ENCODE measurements around the gene PRSS58.

Gene PRSS58

DNA sequence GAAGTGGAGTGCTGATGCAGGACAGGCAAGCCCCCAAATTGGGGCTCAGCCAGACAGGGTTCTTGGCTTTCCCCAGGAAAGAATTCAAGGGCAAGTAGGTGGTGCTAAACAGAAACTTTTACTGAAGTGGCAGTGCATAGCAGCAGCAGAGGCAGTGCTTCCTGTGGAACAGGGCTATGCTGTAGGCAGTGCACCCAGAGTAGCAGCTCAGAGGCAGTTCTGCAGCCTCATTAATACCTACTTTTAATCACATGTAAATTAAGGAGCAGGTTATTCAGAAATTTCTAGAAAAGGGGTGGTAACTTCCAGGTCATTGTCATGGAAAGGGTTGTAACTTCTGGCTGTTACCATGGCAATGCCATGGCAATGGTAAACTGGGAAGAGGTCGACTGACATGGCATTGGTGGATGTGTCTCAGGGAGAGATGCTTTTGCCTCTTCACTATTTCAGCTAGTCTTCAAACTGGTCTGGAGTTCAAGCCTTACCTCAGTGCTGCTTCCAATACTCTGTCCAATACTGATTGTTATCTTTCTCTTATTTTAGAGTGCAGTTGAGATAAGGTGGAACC, 29.2 kb downstream of the PRSS58 start:
- no peak for DNase-seq (ENCODE audit: low spot score)
- FAIRE-seq: no peak

Data from RCC 7860 (cell line).